Aorta (tissue), 5 donors: Measurements from ENCODE around the gene ETV3L. TPM values are rescaled to one million over a fixed set of nuclear protein-coding genes. Genes with fewer than 3 reads are reported as not detected.
"Not testable (repeated sequence)": the region's sequence is repeated elsewhere in the genome, so short reads cannot be mapped to it uniquely, and the experiment has no call there.

Experiments used
- ATAC-seq: fragments of 200-7000 bp; cut with Tn5 transposase; one replicate; pipeline ENCODE4 v1.9.1; 2022; ENCODE audit warnings: moderate library complexity; ENCODE audit not compliant: low FRiP score
- DNase-seq, 2 donors: peaks; one replicate each; pipeline ENCODE4 v3.0.0-alpha.2; 2020
- H3K27ac ChIP-seq, 2 donors: one replicate each; pipeline ENCODE4 v1.5.1; 2013; ENCODE audit warnings: low read length in 2 of 2, mild to moderate bottlenecking in 2 of 2, moderate library complexity in 2 of 2, control low read depth in 1 of 2, inconsistent platforms in 1 of 2, low read depth in 1 of 2
- H3K27me3 ChIP-seq, 2 donors: one replicate each; pipeline ENCODE4 v1.6.1; 2013; ENCODE audit warnings: control low read depth in 1 of 2, low read length in 1 of 2, mild to moderate bottlenecking in 1 of 2, moderate library complexity in 1 of 2; ENCODE audit not compliant: insufficient read depth in 2 of 2, control insufficient read depth in 1 of 2
- H3K36me3 ChIP-seq, 2 donors: one replicate each; pipeline ENCODE4 v1.6.1; 2013; ENCODE audit warnings: control low read depth in 1 of 2, low read length in 1 of 2, mild to moderate bottlenecking in 1 of 2; ENCODE audit not compliant: insufficient read depth in 2 of 2, control insufficient read depth in 1 of 2
- H3K4me1 ChIP-seq, 2 donors: one replicate each; pipeline ENCODE4 v1.6.1; 2013; ENCODE audit warnings: low read length in 2 of 2, control low read depth in 1 of 2, mild to moderate bottlenecking in 1 of 2, moderate library complexity in 1 of 2; ENCODE audit not compliant: insufficient read depth in 2 of 2, control insufficient read depth in 1 of 2
- H3K4me3 ChIP-seq, 2 donors: one replicate each; pipeline ENCODE4 v1.5.1; 2013; ENCODE audit warnings: low read length in 2 of 2, control low read depth in 1 of 2, mild to moderate bottlenecking in 1 of 2
- H3K9me3 ChIP-seq: one replicate; pipeline ENCODE4 v1.6.1; 2013; ENCODE audit warnings: mild to moderate bottlenecking, low read length; ENCODE audit not compliant: control insufficient read depth
- WGBS, 2 donors: extraction: QIAGEN DNeasy Blood & Tissue Kit; methylation state at CpG; one replicate each; pipeline ENCODE4 v1.1.7; 2013; 5-methylcytosine and 5-hydroxymethylcytosine counted together
- intact Hi-C, 2 donors: fragments of 100-400 bp; cut with DNase I; formaldehyde crosslinking; loops; one replicate each; pipeline versions ENCODE4 v1.14.2 to v1.15.0; 2022
- polyA plus RNA-seq, 2 donors: library from polyadenylated mRNA; stranded (reverse); fragments of 200-250 nt; gene quantifications; one replicate each; pipeline ENCODE4 v1.2.3, GENCODE V29; 2013
- total RNA-seq, 2 donors: library from RNA; stranded (reverse); fragmentation: NEBNext Ultra II Directional; extraction: Animal tissue kit (Norgen Biotek cat#: 25700); gene quantifications; one replicate each; pipeline ENCODE4 v1.2.1, GENCODE V29; 2021
- donor health status: healthy with polysubstance abuse.
- donor health status: Bipolar disorder and iron deficiency.
- donor health status: DM: no; HTN: no; CAD: no.
- donor health status: DM: no; HTN: no; CAD: no.
- donor health status: DM: yes; HTN: yes; CAD: no.

ETV3L gene
- total and polyA plus RNA-seq, 4 donors = not detected

- H3K27ac ChIP-seq, intact Hi-C loops, H3K9me3 ChIP-seq, H3K4me3 ChIP-seq, H3K4me1 ChIP-seq, H3K27me3 ChIP-seq, H3K36me3 ChIP-seq, DNase-seq, ATAC-seq: not testable (repeated sequence)
- 89 to 92% methylated on average over 5 of the region's 5 CpGs for WGBS, 2 donors
These were observed 43.9 kb downstream of the ETV3L start for GRCh38 chr1:157055729-157056128.

- Histone ChIP-seq H3K9me3 (no peaks in the 10 kb centered on the region), H3K4me3 (no peak overlapping the region), H3K4me1 (no peaks in the 10 kb centered on the region), H3K27ac (no peak overlapping the region), H3K36me3 (no peaks in the 10 kb centered on the region), H3K27me3 (no peaks in the 10 kb centered on the region)
- DNase-seq = no peak
- 19 to 31% methylated on average over 2 of the region's 2 CpGs for WGBS, 2 donors
- intact Hi-C loops = no loop called here
- ATAC-seq = no peak
These were observed 48.8 kb downstream of the ETV3L start for GRCh38 chr1:157050836-157051235.

- 69 to 81% methylated on average over 2 of the region's 2 CpGs for WGBS, 2 donors
- ATAC-seq = no peak
- no peaks in the 10 kb centered on the region for H3K36me3 ChIP-seq
- intact Hi-C loops = no loop called here
- no peak overlapping the region for H3K27ac ChIP-seq
- no peak overlapping the region for H3K4me3 ChIP-seq
- DNase-seq = no peak
- no peaks in the 10 kb centered on the region for H3K9me3 ChIP-seq
- H3K27me3 ChIP-seq = no peaks in the 10 kb centered on the region
- H3K4me1 ChIP-seq = peaks cover 3 to 4% of the 10 kb centered on the region in 2 donors
These were observed 52.6 kb downstream of the ETV3L start for GRCh38 chr1:157047062-157047410.

- ATAC-seq (peak; percentile 97), DNase-seq (peak; percentile 95 to 98)
- WGBS, 2 donors = 0 to 1% methylated on average over 88 to 120 of the region's 120 CpGs
- peak within 1 kb of the TSS; percentile 81 to 86 for H3K4me3 ChIP-seq
- intact Hi-C loops = no loop called here
- no peaks in the 10 kb centered on the region for H3K9me3 ChIP-seq
- H3K27me3 ChIP-seq = no peaks in the 10 kb centered on the region
- H3K4me1 ChIP-seq = peaks cover 3 to 6% of the 10 kb centered on the region in 2 donors
- H3K36me3 ChIP-seq = no peaks in the 10 kb centered on the region
- peak within 1 kb of the TSS; percentile 87 to 94 for H3K27ac ChIP-seq
These were observed 54.1 kb downstream of the ETV3L start, which contains the start of gene ARHGEF11 for GRCh38 chr1:157045250-157046218. Gene ARHGEF11 (minus strand): TSS chr1:157045742. CDS start chr1:157044330, 1,412 bp downstream.

GRCh38 chr1:157044326-157044725 lies 55.3 kb downstream of the ETV3L start:
- 16 to 24% methylated on average over 6 of the region's 6 CpGs for WGBS, 2 donors
- DNase-seq (no peak), ATAC-seq (no peak)
- Histone ChIP-seq H3K36me3 (no peaks in the 10 kb centered on the region), H3K27ac (no peak overlapping the region), H3K27me3 (no peaks in the 10 kb centered on the region), H3K4me1 (peaks cover 3 to 8% of the 10 kb centered on the region in 2 donors), H3K4me3 (peak overlapping the region; percentile 45 to 86), H3K9me3 (no peaks in the 10 kb centered on the region)
- intact Hi-C loops = no loop called here

GRCh38 chr1:157043685-157044084 lies 55.9 kb downstream of the ETV3L start:
- no peak for DNase-seq
- no peak for ATAC-seq
- H3K27me3 ChIP-seq = no peaks in the 10 kb centered on the region
- intact Hi-C loops = no loop called here
- H3K4me3 ChIP-seq = peak overlapping the region; percentile 45 to 86
- WGBS, 2 donors = 48 to 66% methylated on average over 2 of the region's 2 CpGs
- H3K36me3 ChIP-seq = no peaks in the 10 kb centered on the region
- H3K27ac ChIP-seq = no peak overlapping the region
- no peaks in the 10 kb centered on the region for H3K9me3 ChIP-seq
- H3K4me1 ChIP-seq = peaks cover 3 to 8% of the 10 kb centered on the region in 2 donors

GRCh38 chr1:157042846-157043245 lies 56.8 kb downstream of the ETV3L start:
- peaks cover 3 to 8% of the 10 kb centered on the region in 2 donors for H3K4me1 ChIP-seq
- no peaks in the 10 kb centered on the region for H3K36me3 ChIP-seq
- 7 to 9% methylated on average over 2 of the region's 2 CpGs for WGBS, 2 donors
- ATAC-seq (no peak), DNase-seq (no peak)
- H3K27ac ChIP-seq = no peak overlapping the region
- H3K4me3 ChIP-seq = peak overlapping the region in 1 of 2 donors; percentile 24
- intact Hi-C loops = no loop called here
- no peaks in the 10 kb centered on the region for H3K9me3 ChIP-seq
- no peaks in the 10 kb centered on the region for H3K27me3 ChIP-seq
